ENCODE measurements around the gene UCMA. TPM values are rescaled to one million over a fixed set of nuclear protein-coding genes. Genes with fewer than 3 reads are reported as not detected.
"Not testable (repeated sequence)": the region's sequence is repeated elsewhere in the genome, so short reads cannot be mapped to it uniquely, and the experiment has no call there.

The UCMA gene
- total RNA-seq, 4 donors from 2014 or later: not detected

GRCh38 chr10:13247246-13247645 is 13.1 kb upstream of the UCMA start:
- DNase-seq (ENCODE audit: low spot score) (no peak), ATAC-seq (ENCODE audit: low FRiP score) (no peak)
- no peak for TF ChIP-seq CTCF (IDR thresholded peaks at IDR 0.05)

DNA sequence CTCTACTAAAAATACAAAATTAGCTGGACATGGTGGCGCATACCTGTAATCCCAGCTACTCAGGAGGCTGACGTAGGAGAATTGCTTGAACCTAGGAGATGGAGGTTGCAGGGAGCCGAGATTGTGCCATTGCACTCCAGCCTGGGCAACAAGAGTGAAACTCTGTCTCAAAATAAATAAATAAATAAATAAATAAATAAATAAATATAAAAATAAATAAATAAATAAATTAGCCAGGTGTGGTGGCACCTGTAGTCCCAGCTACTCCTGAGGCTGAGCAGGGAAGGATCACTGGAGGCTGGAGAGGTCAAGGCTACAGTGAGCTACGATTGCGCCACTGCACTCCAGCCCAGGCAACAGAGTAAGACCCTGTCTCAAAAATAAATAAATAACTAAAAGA is 8.1 kb upstream of the UCMA start:
- ATAC-seq (ENCODE audit: low FRiP score); DNase-seq (ENCODE audit: low spot score): not testable (repeated sequence)

- DNase-seq (ENCODE audit: low spot score) (no peak), ATAC-seq (ENCODE audit: low FRiP score) (no peak)
- no peak for TF ChIP-seq CTCF (IDR thresholded peaks at IDR 0.05)
Measured at GRCh38 chr10:13241613-13242012, 7.4 kb upstream of the UCMA start.

DNA sequence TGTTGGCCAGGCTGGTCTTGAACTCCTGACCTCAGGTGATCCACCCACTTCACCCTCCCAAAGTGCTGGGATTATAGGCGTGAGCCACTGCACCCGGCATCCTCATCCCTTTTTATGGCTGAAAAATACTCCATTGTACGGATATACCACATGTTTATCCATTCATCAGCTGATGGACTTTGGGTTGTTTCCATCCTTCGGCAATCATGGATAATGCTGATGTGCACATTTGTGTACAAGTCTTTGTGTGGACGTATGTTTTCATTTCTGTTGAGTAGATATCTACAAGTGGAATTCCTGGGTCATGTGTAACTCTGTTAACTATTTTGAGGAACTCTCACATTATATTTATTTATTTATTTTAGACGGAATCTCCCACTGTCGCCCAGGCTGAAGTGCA is 5.7 kb upstream of the UCMA start:
- no peak for ATAC-seq (ENCODE audit: low FRiP score)
- TF ChIP-seq CTCF (IDR thresholded peaks at IDR 0.05): no peak
- no peak for DNase-seq (ENCODE audit: low spot score)

- ATAC-seq (ENCODE audit: low FRiP score) (no peak), DNase-seq (ENCODE audit: low spot score) (no peak)
- no peak for TF ChIP-seq CTCF (IDR thresholded peaks at IDR 0.05)
Measured at GRCh38 chr10:13238271-13239077, 4.3 kb upstream of the UCMA start.

DNA sequence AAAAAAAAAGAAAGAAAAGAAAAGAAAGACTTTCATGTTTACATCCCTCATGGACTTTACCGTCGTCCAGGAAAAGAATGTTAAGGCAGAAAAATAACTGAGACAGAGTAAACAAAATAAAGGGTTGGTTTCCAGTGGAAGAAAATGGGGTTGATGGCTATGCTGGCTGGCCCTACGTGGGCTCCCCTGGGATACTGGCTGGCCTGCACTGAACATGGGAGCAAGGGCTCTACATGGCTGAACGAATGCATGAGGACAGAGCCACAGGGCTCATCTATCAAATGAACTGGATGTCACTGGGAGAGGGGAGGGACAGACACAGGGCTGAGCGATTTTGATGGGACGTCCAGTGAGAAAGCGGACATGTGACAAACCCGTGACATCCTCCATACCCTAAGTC is 2.5 kb upstream of the UCMA start:
- no peak for ATAC-seq (ENCODE audit: low FRiP score)
- no peak for DNase-seq (ENCODE audit: low spot score)
- TF ChIP-seq CTCF (IDR thresholded peaks at IDR 0.05): no peak

DNA sequence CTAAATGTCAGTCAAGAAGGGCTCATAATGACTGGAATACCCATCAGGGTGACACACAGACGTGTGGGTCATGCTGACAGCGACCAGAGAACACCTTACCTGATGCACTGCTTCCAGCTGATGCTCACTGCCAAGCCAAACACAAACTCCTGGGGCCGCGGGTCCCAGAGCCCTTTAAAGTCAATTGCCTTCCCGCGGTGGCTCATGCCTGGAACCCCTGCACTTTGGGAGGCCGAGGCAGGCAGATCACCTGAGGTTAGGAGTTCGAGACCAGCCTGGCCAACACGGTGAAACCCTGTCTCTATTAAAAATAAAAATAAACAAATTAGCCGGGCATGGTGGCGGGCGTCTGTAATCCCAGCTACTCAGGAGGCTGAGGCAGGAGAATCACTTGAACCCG is 562 bp upstream of the UCMA start:
- not testable (repeated sequence) for ATAC-seq (ENCODE audit: low FRiP score); DNase-seq (ENCODE audit: low spot score)

DNA sequence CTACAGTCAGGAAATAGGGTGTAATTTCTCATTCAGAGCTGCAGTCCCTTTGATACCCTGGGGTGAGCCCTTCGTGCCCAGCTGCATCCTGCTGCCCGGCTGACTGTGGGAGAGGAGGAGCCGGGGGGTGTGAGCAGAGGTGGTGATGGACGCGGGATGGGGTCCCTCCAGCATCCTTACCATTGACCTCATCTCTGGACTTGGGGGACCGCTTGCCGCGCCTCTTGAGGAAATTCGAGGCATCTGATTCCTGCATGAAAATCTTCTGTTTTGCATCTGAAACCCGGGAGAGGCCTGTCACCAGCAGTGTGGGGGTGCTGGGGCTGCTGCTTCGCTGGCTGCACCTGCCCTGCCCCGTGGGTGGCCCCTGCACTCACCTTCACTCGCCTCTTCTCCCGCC is 816 bp downstream of the UCMA start:
- ATAC-seq (ENCODE audit: low FRiP score) (no peak), DNase-seq (ENCODE audit: low spot score) (no peak)
- TF ChIP-seq CTCF (IDR thresholded peaks at IDR 0.05): no peak

All from omental fat pad (tissue), 4 donors.